ENCODE data around the gene POU2AF1. TPM values are rescaled to one million over a fixed set of nuclear protein-coding genes. Genes with fewer than 3 reads are reported as not detected.

The POU2AF1 gene
- total and polyA plus RNA-seq, 2 of the 8 experiments (the other 6 are each of a cell fraction or from before 2014, with no cell fraction given), result not detected

GRCh38 chr11:111326824-111327223 is 52.3 kb downstream of the POU2AF1 start:
- no peak overlapping the region for H2BK20ac ChIP-seq (ENCODE audit: low read length)
- no peak overlapping the region for H3K27ac ChIP-seq (ENCODE audit: low read depth, low read length)
- no peak overlapping the region for H3K4me3 ChIP-seq (ENCODE audit: extremely low read depth in 1 of 4, insufficient read depth in 2 of 4, low read depth in 3 of 4, low read length in 4 of 4)
- H2BK5ac ChIP-seq (ENCODE audit: low read depth, low read length), result no peak overlapping the region
- no peaks in the 10 kb centered on the region for H3K23me2 ChIP-seq (ENCODE audit: low read depth, low read length)
- H2AFZ ChIP-seq (ENCODE audit: low read length), result no peak overlapping the region
- H3K9ac ChIP-seq (replicated peaks in 1 of 4; ENCODE audit: extremely low read depth in 1 of 4, low read depth in 3 of 4, low read length in 3 of 4), result no peak overlapping the region
- H3K14ac ChIP-seq (ENCODE audit: insufficient read length), result no peak overlapping the region
- H4K8ac ChIP-seq (ENCODE audit: extremely low read depth, insufficient read depth, low read length), result no peak overlapping the region
- H3K27me3 ChIP-seq (replicated peaks in 1 of 4; ENCODE audit: control insufficient read depth in 3 of 4, extremely low read depth in 1 of 4, insufficient read depth in 3 of 4, low read length in 3 of 4), result no peaks in the 10 kb centered on the region
- DNase-seq (ENCODE audit: low read depth in 1 of 2, low spot score in 2 of 2) (no peak), FAIRE-seq (no peak)
- H4K20me1 ChIP-seq (replicated peaks in 1 of 2; ENCODE audit: control insufficient read depth in 1 of 2, insufficient read depth in 2 of 2, low read length in 2 of 2), result no peaks in the 10 kb centered on the region
- H3K4ac ChIP-seq (replicated peaks; ENCODE audit: insufficient read length, low read depth, low read length), result no peak overlapping the region
- no peak overlapping the region for H4K5ac ChIP-seq (ENCODE audit: insufficient read length, low read depth, low read length)
- WGBS, 2 experiments (ENCODE audit: extremely low coverage in 1 of 2, insufficient coverage in 1 of 2, insufficient read length in 1 of 2, insufficient replicate concordance in 2 of 2, low coverage in 1 of 2, low lambda C conversion rate in 2 of 2, missing lambda C conversion rate in 1 of 2), result 58% methylated on average over 4 of the region's 4 CpGs; no CpG with 5 or more reads in 1 of the 2 experiments
- no peak overlapping the region for H3K56ac ChIP-seq (replicated peaks; ENCODE audit: insufficient read length, low read depth, low read length)
- H4K91ac ChIP-seq (replicated peaks; ENCODE audit: insufficient read length, low read length), result no peak overlapping the region
- H2BK12ac ChIP-seq (ENCODE audit: low read depth, low read length), result no peak overlapping the region
- no peak overlapping the region for H3K23ac ChIP-seq (ENCODE audit: insufficient read length)
- H3K79me1 ChIP-seq (ENCODE audit: low read depth, low read length), result no peaks in the 10 kb centered on the region
- ChIA-PET CTCF (ENCODE audit: partially characterized antibody) (interaction anchor here (1.0 to 1.6 kb wide), 6 partner anchors 23 to 102 kb away, joined by 3 to 6 read pairs (median 4); no protein-coding TSS in a partner anchor), POLR2A (ENCODE audit: partially characterized antibody) (no interaction called here)
- H3K4me2 ChIP-seq (ENCODE audit: insufficient read depth in 1 of 2, low read depth in 2 of 2, low read length in 2 of 2), result no peak overlapping the region
- no peak overlapping the region for H3K18ac ChIP-seq (ENCODE audit: extremely low read depth, low read length)
- no peaks in the 10 kb centered on the region for H3K9me3 ChIP-seq (ENCODE audit: insufficient read depth in 2 of 2, low read depth in 1 of 2, low read length in 1 of 2)
- no peak overlapping the region for H2AK5ac ChIP-seq (ENCODE audit: low read depth, low read length)
- no peak overlapping the region for H2BK15ac ChIP-seq (ENCODE audit: low read length)
- no peaks in the 10 kb centered on the region for H3K36me3 ChIP-seq (ENCODE audit: control insufficient read depth in 2 of 4, insufficient read depth in 4 of 4, low read length in 3 of 4)
- H3K79me2 ChIP-seq (ENCODE audit: control insufficient read depth in 1 of 2, insufficient read depth in 2 of 2, low read length in 2 of 2), result no peaks in the 10 kb centered on the region
- H3K4me1 ChIP-seq (replicated peaks in 1 of 4; ENCODE audit: control insufficient read depth in 3 of 4, insufficient read depth in 4 of 4, low read length in 3 of 4), result peaks cover 0 to 4% (median 0%) of the 10 kb centered on the region in 4 experiments; a peak in 1 of 7 replicates
- no peak for TF ChIP-seq TBP (IDR thresholded peaks at IDR 0.05; ENCODE audit: low read depth, low read length)
- TF ChIP-seq, protein P1, sequence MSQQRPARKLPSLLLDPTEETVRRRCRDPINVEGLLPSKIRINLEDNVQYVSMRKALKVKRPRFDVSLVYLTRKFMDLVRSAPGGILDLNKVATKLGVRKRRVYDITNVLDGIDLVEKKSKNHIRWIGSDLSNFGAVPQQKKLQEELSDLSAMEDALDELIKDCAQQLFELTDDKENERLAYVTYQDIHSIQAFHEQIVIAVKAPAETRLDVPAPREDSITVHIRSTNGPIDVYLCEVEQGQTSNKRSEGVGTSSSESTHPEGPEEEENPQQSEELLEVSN (IDR thresholded peaks at IDR 0.05), result no peak
- TF ChIP-seq TAF7 (optimal IDR thresholded peaks at IDR 0.05; ENCODE audit: borderline replicate concordance, low read depth, low read length), result no peak
- no peak overlapping the region for H2BK120ac ChIP-seq (replicated peaks; ENCODE audit: low read depth, low read length)

Data from H1 (cell line).